ENCODE data around the gene LINC01488.

- TF ChIP-seq POLR2A (IDR thresholded peaks at IDR 0.05) (no peak), CTCF (IDR thresholded peaks at IDR 0.05) (no peak)
Observed at GRCh38 chr11:69485337-69486041, 4.0 kb downstream of the LINC01488 start.

Data from Peyer's patch (tissue), 4 donors.